GM18519 (cell line): ENCODE data around the gene BOD1.
"Not testable (repeated sequence)": the region's sequence is repeated elsewhere in the genome, so short reads cannot be mapped to it uniquely, and the experiment has no call there.

ENCODE experiments used
- ATAC-seq: cut with Tn5 transposase; IDR thresholded peaks from one replicate; pipeline ENCODE4 v1.9.1; 2021; ENCODE audit warnings: mild to moderate bottlenecking, moderate library complexity; ENCODE audit not compliant: unreplicated experiment, low FRiP score

Gene BOD1

GRCh38 chr5:173620784-173621183 lies 4.3 kb upstream of the BOD1 start:
- no peak for ATAC-seq

- ATAC-seq = no peak
Observed at GRCh38 chr5:173618927-173619519, 2.6 kb upstream of the BOD1 start.

GRCh38 chr5:173615884-173616576 lies 420 bp downstream of the BOD1 start:
- ATAC-seq = peak; percentile 45

- ATAC-seq = no peak
Observed at GRCh38 chr5:173614591-173614990, 1.9 kb downstream of the BOD1 start.

GRCh38 chr5:173613433-173614159 lies 2.9 kb downstream of the BOD1 start:
- ATAC-seq = no peak

GRCh38 chr5:173612948-173613347 lies 3.5 kb downstream of the BOD1 start:
- ATAC-seq = no peak

- no peak for ATAC-seq
Observed at GRCh38 chr5:173611706-173612105, 4.7 kb downstream of the BOD1 start.

GRCh38 chr5:173604141-173604540 lies 12.3 kb downstream of the BOD1 start:
- ATAC-seq = no peak

- no peak for ATAC-seq
Observed at GRCh38 chr5:173602423-173602822, 14.0 kb downstream of the BOD1 start.

- no peak for ATAC-seq
Observed at GRCh38 chr5:173598686-173599085, 17.8 kb downstream of the BOD1 start.

- no peak for ATAC-seq
Observed at GRCh38 chr5:173597304-173597703, 19.1 kb downstream of the BOD1 start.

- no peak for ATAC-seq
Observed at GRCh38 chr5:173595841-173596240, 20.6 kb downstream of the BOD1 start.

- no peak for ATAC-seq
Observed at GRCh38 chr5:173594061-173594460, 22.4 kb downstream of the BOD1 start.

- ATAC-seq = no peak
Observed at GRCh38 chr5:173592050-173592669, 24.3 kb downstream of the BOD1 start.

- no peak for ATAC-seq
Observed at GRCh38 chr5:173591056-173591514, 25.4 kb downstream of the BOD1 start.

GRCh38 chr5:173590436-173591055 lies 25.9 kb downstream of the BOD1 start:
- no peak for ATAC-seq

GRCh38 chr5:173586133-173586532 lies 30.3 kb downstream of the BOD1 start:
- not testable (repeated sequence) for ATAC-seq

GRCh38 chr5:173583346-173583745 lies 33.1 kb downstream of the BOD1 start:
- no peak for ATAC-seq

GRCh38 chr5:173582216-173583111 lies 34.0 kb downstream of the BOD1 start:
- no peak for ATAC-seq
